Spinal cord (tissue), 10 donors: ENCODE results near the gene INHBB. TPM values are rescaled to one million over a fixed set of nuclear protein-coding genes. Genes with fewer than 3 reads are reported as not detected.

Source experiments
- DNase-seq, 6 donors: peaks; one replicate each; pipeline versions ENCODE4 v3.0.0 to v3.0.0-alpha.2; 2013 to 2015; ENCODE audit warnings: low spot score in 6 of 6, low read depth in 4 of 6
- H3K27ac ChIP-seq: one replicate; pipeline ENCODE4 v1.5.1; 2013; ENCODE audit warnings: low read depth, low read length, control low read depth
- H3K27me3 ChIP-seq: one replicate; pipeline ENCODE4 v1.6.1; 2013; ENCODE audit warnings: low read length; ENCODE audit not compliant: control insufficient read depth, insufficient read depth
- H3K36me3 ChIP-seq: one replicate; pipeline ENCODE4 v1.6.1; 2013; ENCODE audit warnings: low read length; ENCODE audit not compliant: control insufficient read depth, insufficient read depth
- H3K4me1 ChIP-seq: one replicate; pipeline ENCODE4 v1.6.1; 2013; ENCODE audit warnings: low read length; ENCODE audit not compliant: control insufficient read depth, insufficient read depth
- H3K4me3 ChIP-seq: one replicate; pipeline ENCODE4 v1.5.1; 2013; ENCODE audit warnings: low read depth, low read length, control low read depth
- H3K9me3 ChIP-seq: one replicate; pipeline ENCODE4 v1.6.1; 2013; ENCODE audit warnings: low read length; ENCODE audit not compliant: control insufficient read depth, insufficient read depth
- WGBS: methylation state at CpG from one replicate; pipeline ENCODE4 v1.1.5; 2013; ENCODE audit warnings: missing lambda C conversion rate; ENCODE audit not compliant: insufficient coverage; 5-methylcytosine and 5-hydroxymethylcytosine counted together
- polyA plus RNA-seq, 2 donors: library from polyadenylated mRNA; unstranded; fragments of 120-200 nt; gene quantifications; one replicate each; pipeline ENCODE4 v1.2.1, GENCODE V29; 2013; ENCODE audit not compliant: insufficient read length in 2 of 2
- total RNA-seq, 2 donors: library from RNA; depleted of rRNA in 1 of 2; stranded (reverse); fragments of 120-200 nt in 1 of 2; fragments of >200 nt in 1 of 2; gene quantifications; one replicate each; pipeline versions ENCODE4 v1.2.3 to v1.2.4, GENCODE V29; 2013 to 2014
- donor health status: healthy.

INHBB gene
- total and polyA plus RNA-seq, 4 donors: 2.0 to 13.2 (median 6.5) TPM

- no peak overlapping the region for H3K27ac ChIP-seq
- H3K4me1 ChIP-seq: peaks cover 57% of the 10 kb centered on the region
- no peak for DNase-seq
- H3K27me3 ChIP-seq: peaks cover 62% of the 10 kb centered on the region
- peak overlapping the region; percentile 16 for H3K4me3 ChIP-seq
- 0% methylated on average over 85 of the region's 90 CpGs for WGBS
- no peaks in the 10 kb centered on the region for H3K9me3 ChIP-seq
- H3K36me3 ChIP-seq: peaks cover 11% of the 10 kb centered on the region
These were observed 857 bp upstream of the INHBB start for GRCh38 chr2:120344976-120345581.

DNA sequence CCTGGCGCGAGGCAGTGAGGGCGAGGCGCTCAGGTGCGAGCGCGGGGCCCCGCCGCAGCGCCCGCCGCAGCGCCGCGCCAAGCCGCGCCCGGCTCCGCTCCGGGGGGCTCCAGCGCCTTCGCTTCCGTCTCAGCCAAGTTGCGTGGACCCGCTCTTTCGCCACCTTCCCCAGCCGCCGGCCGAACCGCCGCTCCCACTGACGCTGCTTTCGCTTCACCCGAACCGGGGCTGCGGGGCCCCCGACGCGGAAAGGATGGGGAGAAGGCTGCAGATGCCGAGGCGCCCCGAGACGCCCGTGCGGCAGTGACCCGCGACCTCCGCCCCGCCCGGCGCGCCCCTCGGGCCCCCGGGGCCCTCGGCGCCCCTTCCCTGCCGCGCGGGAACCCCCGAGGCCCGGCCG is 328 bp upstream of the INHBB start:
- under 1% methylated on average over 62 of the region's 62 CpGs for WGBS
- H3K27me3 ChIP-seq: peaks cover 64% of the 10 kb centered on the region
- peaks cover 15% of the 10 kb centered on the region for H3K36me3 ChIP-seq
- DNase-seq: peak in 2 of 6 donors; percentile 17 to 44
- no peaks in the 10 kb centered on the region for H3K9me3 ChIP-seq
- H3K4me3 ChIP-seq: peak overlapping the region; percentile 26
- no peak overlapping the region for H3K27ac ChIP-seq
- H3K4me1 ChIP-seq: peaks cover 61% of the 10 kb centered on the region

DNA sequence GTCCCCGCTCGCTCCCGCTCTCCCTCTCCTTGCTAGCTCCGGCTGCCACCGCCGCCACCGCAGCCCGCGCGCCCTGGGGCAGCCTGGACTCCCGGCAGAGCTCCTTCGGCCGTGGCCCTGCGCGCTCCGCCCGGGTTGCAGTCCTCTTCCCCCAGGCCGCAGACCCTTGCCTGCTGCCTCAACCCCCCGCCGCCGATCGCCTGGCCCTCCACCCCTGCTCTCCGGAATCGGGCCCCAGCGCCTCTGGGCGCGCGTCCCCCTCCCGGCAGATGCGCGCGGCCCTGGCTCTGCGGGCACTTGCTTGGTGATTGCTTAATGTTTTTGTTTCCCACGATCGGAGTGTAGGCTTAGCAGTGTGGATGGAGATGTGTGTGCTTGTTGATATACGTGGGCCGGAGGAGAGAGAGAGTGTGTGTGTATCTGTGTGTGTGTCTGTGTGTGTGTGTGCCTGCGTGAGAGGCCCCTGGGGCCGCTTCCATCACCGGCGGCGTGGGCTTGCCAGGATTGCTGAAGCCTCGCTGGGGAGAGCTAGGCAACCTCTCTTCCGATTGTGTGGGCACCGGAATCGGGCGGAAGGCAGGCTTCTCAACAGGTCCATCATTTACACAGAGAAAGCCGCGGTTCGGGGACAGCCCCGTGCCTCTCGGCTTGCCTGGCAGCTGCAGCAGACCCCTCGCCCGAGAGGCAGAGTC is 877 bp downstream of the INHBB start:
- H3K4me3 ChIP-seq: peak overlapping the region; percentile 48
- DNase-seq: peak in 2 of 6 donors; percentile 84 to 91
- peaks cover 63% of the 10 kb centered on the region for H3K27me3 ChIP-seq
- peaks cover 20% of the 10 kb centered on the region for H3K36me3 ChIP-seq
- no peaks in the 10 kb centered on the region for H3K9me3 ChIP-seq
- under 1% methylated on average over 52 of the region's 54 CpGs for WGBS
- peak overlapping the region; percentile 68 for H3K27ac ChIP-seq
- H3K4me1 ChIP-seq: peaks cover 66% of the 10 kb centered on the region

DNA sequence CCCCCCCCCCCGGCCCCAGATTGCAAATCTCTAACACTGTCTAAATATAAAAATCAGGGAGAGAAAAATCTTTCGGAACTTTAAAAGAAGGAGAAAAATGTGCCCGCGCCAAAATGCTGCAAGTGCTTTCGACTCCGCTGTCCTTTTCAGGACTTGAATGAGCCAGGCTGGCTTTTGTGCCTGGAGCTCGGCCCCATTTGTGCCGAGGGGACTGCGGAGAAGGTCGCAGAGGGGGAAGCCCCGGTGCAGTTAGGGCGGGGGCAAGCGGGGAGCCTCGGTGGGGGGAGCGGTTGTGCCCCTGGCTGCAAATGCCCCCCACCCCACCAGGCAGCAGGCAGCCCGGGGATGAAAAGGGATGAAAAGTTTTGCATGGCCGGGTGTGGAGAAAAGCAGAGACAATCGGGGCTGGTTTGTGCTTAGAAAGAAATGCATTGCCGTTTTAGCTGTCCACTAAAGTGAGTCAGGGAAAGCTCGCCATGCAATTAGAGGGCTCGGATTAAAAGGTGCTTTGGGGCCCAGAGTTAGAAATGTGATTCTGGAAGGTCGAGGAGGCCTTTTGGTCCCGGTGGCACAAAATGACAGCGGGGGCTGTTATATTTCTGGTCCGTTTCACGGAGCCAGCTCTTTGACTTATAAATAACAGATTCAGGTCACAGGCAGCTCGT is 1.6 kb downstream of the INHBB start:
- WGBS: 6% methylated on average over 24 of the region's 27 CpGs
- peak overlapping the region; percentile 48 for H3K4me3 ChIP-seq
- DNase-seq: peak in 2 of 6 donors; percentile 60 to 69
- peaks cover 20% of the 10 kb centered on the region for H3K36me3 ChIP-seq
- H3K27ac ChIP-seq: peak overlapping the region; percentile 68
- peaks cover 57% of the 10 kb centered on the region for H3K27me3 ChIP-seq
- H3K9me3 ChIP-seq: no peaks in the 10 kb centered on the region
- H3K4me1 ChIP-seq: peaks cover 64% of the 10 kb centered on the region

DNA sequence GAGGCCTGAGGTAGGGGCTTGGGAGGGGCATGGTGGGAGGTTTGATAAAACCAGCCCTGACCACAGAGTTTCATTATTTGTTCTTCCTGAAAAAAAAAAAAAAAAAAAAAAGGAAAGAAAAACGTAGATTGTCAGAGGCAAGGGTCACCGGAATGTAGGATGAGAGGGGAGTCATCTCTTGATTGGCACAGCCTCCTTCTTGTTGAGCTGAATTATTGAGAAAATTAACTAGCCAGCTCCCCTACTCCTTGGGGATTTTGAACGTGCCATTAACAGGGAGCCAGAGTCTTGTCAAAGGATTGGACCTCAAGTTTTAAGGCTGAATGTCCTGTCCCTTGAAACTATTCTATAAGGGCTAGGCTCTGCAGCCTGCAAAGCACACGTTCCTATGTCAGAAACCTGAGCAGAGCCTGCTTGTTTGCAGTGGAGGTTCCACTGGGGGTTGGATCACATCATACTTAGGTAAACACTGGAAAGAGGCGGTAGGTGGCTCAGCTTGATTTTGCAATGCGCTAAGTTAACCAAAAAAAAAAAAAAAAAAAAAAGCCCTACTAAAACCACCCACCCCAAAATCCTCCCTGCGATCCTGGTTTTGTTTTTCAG is 2.3 kb downstream of the INHBB start:
- DNase-seq: peak in 2 of 6 donors; percentile 32 to 51
- H3K27me3 ChIP-seq: peaks cover 50% of the 10 kb centered on the region
- peaks cover 25% of the 10 kb centered on the region for H3K36me3 ChIP-seq
- peak overlapping the region; percentile 68 for H3K27ac ChIP-seq
- WGBS: 29% methylated on average over 3 of the region's 7 CpGs
- peak overlapping the region; percentile 48 for H3K4me3 ChIP-seq
- H3K9me3 ChIP-seq: no peaks in the 10 kb centered on the region
- H3K4me1 ChIP-seq: peaks cover 57% of the 10 kb centered on the region

- DNase-seq: peak in 2 of 6 donors; percentile 56 to 63
- H3K36me3 ChIP-seq: peaks cover 31% of the 10 kb centered on the region
- 47% methylated on average over 23 of the region's 27 CpGs for WGBS
- H3K4me3 ChIP-seq: no peak overlapping the region
- no peaks in the 10 kb centered on the region for H3K9me3 ChIP-seq
- peak overlapping the region; percentile 68 for H3K27ac ChIP-seq
- H3K27me3 ChIP-seq: peaks cover 43% of the 10 kb centered on the region
- H3K4me1 ChIP-seq: peaks cover 50% of the 10 kb centered on the region
These were observed 3.0 kb downstream of the INHBB start for GRCh38 chr2:120348737-120349439.

DNA sequence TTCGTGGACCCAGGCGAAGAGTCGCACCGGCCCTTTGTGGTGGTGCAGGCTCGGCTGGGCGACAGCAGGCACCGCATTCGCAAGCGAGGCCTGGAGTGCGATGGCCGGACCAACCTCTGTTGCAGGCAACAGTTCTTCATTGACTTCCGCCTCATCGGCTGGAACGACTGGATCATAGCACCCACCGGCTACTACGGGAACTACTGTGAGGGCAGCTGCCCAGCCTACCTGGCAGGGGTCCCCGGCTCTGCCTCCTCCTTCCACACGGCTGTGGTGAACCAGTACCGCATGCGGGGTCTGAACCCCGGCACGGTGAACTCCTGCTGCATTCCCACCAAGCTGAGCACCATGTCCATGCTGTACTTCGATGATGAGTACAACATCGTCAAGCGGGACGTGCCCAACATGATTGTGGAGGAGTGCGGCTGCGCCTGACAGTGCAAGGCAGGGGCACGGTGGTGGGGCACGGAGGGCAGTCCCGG is 3.5 kb downstream of the INHBB start:
- Histone ChIP-seq H3K27ac (peak overlapping the region; percentile 47), H3K36me3 (peaks cover 32% of the 10 kb centered on the region), H3K4me3 (no peak overlapping the region), H3K9me3 (no peaks in the 10 kb centered on the region), H3K4me1 (peaks cover 46% of the 10 kb centered on the region), H3K27me3 (peaks cover 40% of the 10 kb centered on the region)
- 65% methylated on average over 31 of the region's 31 CpGs for WGBS
- DNase-seq: no peak

- Histone ChIP-seq H3K9me3 (no peaks in the 10 kb centered on the region), H3K27me3 (peaks cover 36% of the 10 kb centered on the region), H3K36me3 (peaks cover 32% of the 10 kb centered on the region), H3K4me1 (peaks cover 43% of the 10 kb centered on the region), H3K4me3 (no peak overlapping the region), H3K27ac (peak overlapping the region; percentile 47)
- DNase-seq: peak in 2 of 6 donors; percentile 71 to 85
- 26% methylated on average over 16 of the region's 17 CpGs for WGBS
These were observed 4.1 kb downstream of the INHBB start for GRCh38 chr2:120350080-120350479.

DNA sequence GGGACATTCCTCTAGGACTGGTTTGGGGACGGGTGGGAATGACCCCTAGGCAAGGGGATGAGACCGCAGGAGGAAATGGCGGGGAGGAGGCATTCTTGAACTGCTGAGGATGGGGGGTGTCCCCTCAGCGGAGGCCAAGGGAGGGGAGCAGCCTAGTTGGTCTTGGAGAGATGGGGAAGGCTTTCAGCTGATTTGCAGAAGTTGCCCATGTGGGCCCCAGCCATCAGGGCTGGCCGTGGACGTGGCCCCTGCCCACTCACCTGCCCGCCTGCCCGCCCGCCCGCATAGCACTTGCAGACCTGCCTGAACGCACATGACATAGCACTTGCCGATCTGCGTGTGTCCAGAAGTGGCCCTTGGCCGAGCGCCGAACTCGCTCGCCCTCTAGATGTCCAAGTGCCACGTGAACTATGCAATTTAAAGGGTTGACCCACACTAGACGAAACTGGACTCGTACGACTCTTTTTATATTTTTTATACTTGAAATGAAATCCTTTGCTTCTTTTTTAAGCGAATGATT is 4.9 kb downstream of the INHBB start:
- peaks cover 32% of the 10 kb centered on the region for H3K36me3 ChIP-seq
- H3K27me3 ChIP-seq: peaks cover 34% of the 10 kb centered on the region
- DNase-seq: no peak
- no peaks in the 10 kb centered on the region for H3K9me3 ChIP-seq
- H3K4me1 ChIP-seq: peaks cover 43% of the 10 kb centered on the region
- H3K27ac ChIP-seq: no peak overlapping the region
- 89% methylated on average over 17 of the region's 23 CpGs for WGBS
- H3K4me3 ChIP-seq: no peak overlapping the region
